H1 (cell line): ENCODE results near the gene LRR1. TPM values are rescaled to one million over a fixed set of nuclear protein-coding genes. Genes with fewer than 3 reads are reported as not detected.

Source experiments
- CTCF ChIA-PET: fragments of 300-600 bp; sonication (Branson Sonifier 250); formaldehyde crosslinking; loops from one replicate; lab custom pipeline; 2021; ENCODE audit not compliant: partially characterized antibody; lab: Charles Lee
- POLR2A ChIA-PET: fragments of 300-600 bp; sonication (Branson Sonifier 250); formaldehyde crosslinking; loops from one replicate; lab custom pipeline; 2021; ENCODE audit warnings: inconsistent platforms; ENCODE audit not compliant: partially characterized antibody; lab: Charles Lee
- DNase-seq, 2 experiments: peaks; one replicate each; pipeline versions ENCODE4 v3.0.0 to v3.0.0-alpha.2; 2010 to 2022; ENCODE audit warnings: low spot score in 2 of 2, low read depth in 1 of 2, mixed read lengths in 1 of 2
- FAIRE-seq: peaks from 2 replicates; lab custom pipeline; 2011; peaks lifted over from hg19 to GRCh38; lab: Jason Lieb, UNC
- H2AFZ ChIP-seq: 2 replicates; pipeline ENCODE4 v1.8.1; 2012; ENCODE audit warnings: low read length, inconsistent platforms
- H2AK5ac ChIP-seq: 2 replicates; pipeline ENCODE4 v1.6.1; 2013; ENCODE audit warnings: low read depth, low read length
- H2BK120ac ChIP-seq: replicated peaks from 2 replicates; pipeline ENCODE3; 2013; ENCODE audit warnings: low read depth, low read length, inconsistent platforms
- H2BK12ac ChIP-seq: 2 replicates; pipeline ENCODE4 v1.6.1; 2013; ENCODE audit warnings: low read depth, low read length
- H2BK15ac ChIP-seq: 2 replicates; pipeline ENCODE4 v1.6.1; 2013; ENCODE audit warnings: low read length
- H2BK20ac ChIP-seq: 2 replicates; pipeline ENCODE4 v1.6.1; 2013; ENCODE audit warnings: low read length
- H2BK5ac ChIP-seq: 2 replicates; pipeline ENCODE4 v1.6.1; 2013; ENCODE audit warnings: low read depth, low read length
- H3K14ac ChIP-seq: 2 replicates; pipeline ENCODE4 v1.6.1; 2013; ENCODE audit warnings: inconsistent platforms; ENCODE audit not compliant: insufficient read length
- H3K18ac ChIP-seq: 2 replicates; pipeline ENCODE4 v1.6.1; 2013; ENCODE audit warnings: low read length; ENCODE audit errors: extremely low read depth
- H3K23ac ChIP-seq: 2 replicates; pipeline ENCODE4 v1.6.1; 2013; ENCODE audit warnings: inconsistent platforms; ENCODE audit not compliant: insufficient read length
- H3K23me2 ChIP-seq: 2 replicates; pipeline ENCODE4 v1.6.1; 2013; ENCODE audit warnings: low read depth, low read length
- H3K27ac ChIP-seq: 2 replicates; pipeline ENCODE4 v1.6.1; 2011; ENCODE audit warnings: low read depth, low read length, inconsistent platforms
- H3K27me3 ChIP-seq, 4 experiments: replicated peaks in 1 of 4; 1 replicate in 1 of 4; 2 replicates in 3 of 4; pipeline versions ENCODE4 v1.6.1 to v1.8.1; 2011 to 2013; ENCODE audit warnings: low read length in 3 of 4, mild to moderate bottlenecking in 3 of 4, inconsistent platforms in 2 of 4, mixed read lengths in 2 of 4, moderate library complexity in 1 of 4; ENCODE audit not compliant: control insufficient read depth in 3 of 4, insufficient read depth in 3 of 4; ENCODE audit errors: extremely low read depth in 1 of 4
- H3K36me3 ChIP-seq, 4 experiments: 2 replicates each; pipeline versions ENCODE4 v1.6.1 to v1.8.1; 2011 to 2013; ENCODE audit warnings: mild to moderate bottlenecking in 4 of 4, low read length in 3 of 4, moderate library complexity in 2 of 4, control low read depth in 1 of 4, inconsistent platforms in 1 of 4; ENCODE audit not compliant: insufficient read depth in 4 of 4, control insufficient read depth in 2 of 4
- H3K4ac ChIP-seq: replicated peaks from 2 replicates; pipeline ENCODE3; 2013; ENCODE audit warnings: low read length, low read depth, mixed read lengths, inconsistent platforms; ENCODE audit not compliant: insufficient read length
- H3K4me1 ChIP-seq, 4 experiments: replicated peaks in 1 of 4; 1 replicate in 1 of 4; 2 replicates in 3 of 4; pipeline versions ENCODE4 v1.6.1 to v1.8.1; 2011 to 2013; ENCODE audit warnings: low read length in 3 of 4, inconsistent platforms in 2 of 4, mixed read lengths in 1 of 4; ENCODE audit not compliant: insufficient read depth in 4 of 4, control insufficient read depth in 3 of 4
- H3K4me2 ChIP-seq, 2 experiments: 2 replicates each; pipeline versions ENCODE4 v1.6.1 to v1.8.1; 2011 to 2013; ENCODE audit warnings: low read depth in 2 of 2, low read length in 2 of 2, control low read depth in 1 of 2, inconsistent platforms in 1 of 2, mild to moderate bottlenecking in 1 of 2; ENCODE audit not compliant: insufficient read depth in 1 of 2
- H3K4me3 ChIP-seq, 4 experiments: fragments of 200-600, 300-600 bp in 1 of 4; sonication (generic), shearing (Covaris generic), sonication (Bioruptor Twin) in 1 of 4; 2 replicates each; pipeline versions ENCODE4 v1.5.1 to v1.8.1; 2011 to 2016; ENCODE audit warnings: low read length in 4 of 4, low read depth in 3 of 4, control low read depth in 2 of 4, inconsistent platforms in 2 of 4, mild to moderate bottlenecking in 2 of 4, mixed read lengths in 1 of 4, moderate library complexity in 1 of 4; ENCODE audit not compliant: insufficient read depth in 2 of 4; ENCODE audit errors: extremely low read depth in 1 of 4
- H3K56ac ChIP-seq: replicated peaks from 2 replicates; pipeline ENCODE3; 2013; ENCODE audit warnings: low read depth, mild to moderate bottlenecking, mixed read lengths, low read length, inconsistent platforms; ENCODE audit not compliant: insufficient read length
- H3K79me1 ChIP-seq: 2 replicates; pipeline ENCODE4 v1.6.1; 2013; ENCODE audit warnings: low read depth, low read length, control low read depth
- H3K79me2 ChIP-seq, 2 experiments: 2 replicates each; pipeline versions ENCODE4 v1.6.1 to v1.8.1; 2012 to 2013; ENCODE audit warnings: low read length in 2 of 2, mild to moderate bottlenecking in 2 of 2, inconsistent platforms in 1 of 2; ENCODE audit not compliant: insufficient read depth in 2 of 2, control insufficient read depth in 1 of 2
- H3K9ac ChIP-seq, 4 experiments: replicated peaks in 1 of 4; 1 replicate in 1 of 4; 2 replicates in 3 of 4; pipeline versions ENCODE4 v1.6.1 to v1.8.1; 2011 to 2013; ENCODE audit warnings: low read depth in 3 of 4, low read length in 3 of 4, control low read depth in 2 of 4, mild to moderate bottlenecking in 2 of 4, moderate library complexity in 2 of 4, inconsistent platforms in 1 of 4; ENCODE audit errors: extremely low read depth in 1 of 4
- H3K9me3 ChIP-seq, 2 experiments: 2 replicates each; pipeline versions ENCODE4 v1.6.1 to v1.8.1; 2012 to 2013; ENCODE audit warnings: mild to moderate bottlenecking in 2 of 2, moderate library complexity in 2 of 2, control low read depth in 1 of 2, inconsistent platforms in 1 of 2, low read depth in 1 of 2, low read length in 1 of 2, mixed read lengths in 1 of 2; ENCODE audit not compliant: insufficient read depth in 2 of 2
- H4K20me1 ChIP-seq, 2 experiments: replicated peaks in 1 of 2; 2 replicates each; pipeline versions ENCODE3 to v1.8.1; 2011 to 2013; ENCODE audit warnings: inconsistent platforms in 2 of 2, low read length in 2 of 2, mild to moderate bottlenecking in 1 of 2; ENCODE audit not compliant: insufficient read depth in 2 of 2, control insufficient read depth in 1 of 2
- H4K5ac ChIP-seq: 2 replicates; pipeline ENCODE4 v1.6.1; 2013; ENCODE audit warnings: low read length, low read depth, mixed read lengths, inconsistent platforms; ENCODE audit not compliant: insufficient read length
- H4K8ac ChIP-seq: 2 replicates; pipeline ENCODE4 v1.8.0; 2013; ENCODE audit warnings: mild to moderate bottlenecking, moderate library complexity, low read length, inconsistent platforms; ENCODE audit not compliant: insufficient read depth; ENCODE audit errors: extremely low read depth
- H4K91ac ChIP-seq: replicated peaks from 2 replicates; pipeline ENCODE3; 2013; ENCODE audit warnings: low read length, mixed read lengths, inconsistent platforms; ENCODE audit not compliant: insufficient read length
- BCL11A ChIP-seq, 2 experiments: IDR thresholded peaks; one replicate each; pipeline ENCODE4 v1.6.1; 2011; ENCODE audit warnings: low read depth in 2 of 2, low read length in 2 of 2, mild to moderate bottlenecking in 2 of 2
- CREB1 ChIP-seq: IDR thresholded peaks from 2 replicates; pipeline ENCODE4 v1.6.1; 2012; ENCODE audit warnings: inconsistent platforms
- GTF2F1 ChIP-seq: IDR thresholded peaks from 2 replicates; pipeline ENCODE4 v1.6.1; 2012; ENCODE audit warnings: low read depth, low read length, improper control_type of control experiment, borderline replicate concordance
- ZNF274 ChIP-seq: IDR thresholded peaks from 2 replicates; pipeline ENCODE4 v1.7.0; 2012; ENCODE audit warnings: low read length, borderline replicate concordance; ENCODE audit errors: extremely low read depth
- WGBS, 2 experiments: shearing (Covaris generic) in 1 of 2; methylation state at CpG; one replicate each; pipeline versions ENCODE4 v1.1.6 to v1.1.7; 2013 to 2015; ENCODE audit warnings: low lambda C conversion rate in 2 of 2, mixed read lengths in 2 of 2, inconsistent platforms in 1 of 2, low coverage in 1 of 2, missing lambda C conversion rate in 1 of 2; ENCODE audit not compliant: insufficient replicate concordance in 2 of 2, insufficient coverage in 1 of 2, insufficient read length in 1 of 2; ENCODE audit errors: extremely low coverage in 1 of 2, missing lambda C conversion rate in 1 of 2; 5-methylcytosine and 5-hydroxymethylcytosine counted together
- polyA plus RNA-seq, 7 experiments: library from polyadenylated mRNA; depleted of rRNA in 3 of 7; stranded (reverse) in 5 of 7; unstranded in 2 of 7; fragments of >200 nt in 5 of 7; fragments of 200-250 nt in 2 of 7; gene quantifications; 1 replicate in 5 of 7; 2 replicates in 1 of 7; 4 replicates in 1 of 7; pipeline versions ENCODE4 v1.2.1 to v1.2.3, GENCODE V29; 2011 to 2013; ENCODE audit warnings: missing spikeins in 2 of 7, mixed read lengths in 2 of 7
- total RNA-seq: library from RNA; stranded (reverse); fragmentation: NEBNext Ultra II Directional; extraction: Animal tissue kit (Norgen Biotek cat#: 25700); gene quantifications from 2 replicates; pipeline ENCODE4 v1.2.1, GENCODE V29; 2021
- TF ChIP-seq, protein P1 (sequence below), 3 experiments: IDR thresholded peaks; 1 replicate in 2 of 3; 2 replicates in 1 of 3; pipeline versions ENCODE4 v1.5.1 to v1.6.1; 2011; ENCODE audit warnings: low read length in 3 of 3, mild to moderate bottlenecking in 3 of 3, inconsistent platforms in 2 of 3, low read depth in 1 of 3, moderate library complexity in 1 of 3; ENCODE audit not compliant: insufficient read depth in 1 of 3; ENCODE audit errors: control extremely low read depth in 1 of 3

The LRR1 gene
- total and polyA plus RNA-seq, 2 of the 8 experiments (the other 6 are each of a cell fraction or from before 2014, with no cell fraction given) = 30.7 to 37.5 TPM

GRCh38 chr14:49659526-49660455 is 61.1 kb downstream of the LRR1 start:
- DNase-seq (no peak), FAIRE-seq (no peak)
- TF ChIP-seq BCL11A (IDR thresholded peaks at IDR 0.05; ENCODE audit: low read depth in 2 of 2, low read length in 2 of 2) (no peak), ZNF274 (no peak), CREB1 (no peak), GTF2F1 (no peak)
- TF ChIP-seq, protein P1, sequence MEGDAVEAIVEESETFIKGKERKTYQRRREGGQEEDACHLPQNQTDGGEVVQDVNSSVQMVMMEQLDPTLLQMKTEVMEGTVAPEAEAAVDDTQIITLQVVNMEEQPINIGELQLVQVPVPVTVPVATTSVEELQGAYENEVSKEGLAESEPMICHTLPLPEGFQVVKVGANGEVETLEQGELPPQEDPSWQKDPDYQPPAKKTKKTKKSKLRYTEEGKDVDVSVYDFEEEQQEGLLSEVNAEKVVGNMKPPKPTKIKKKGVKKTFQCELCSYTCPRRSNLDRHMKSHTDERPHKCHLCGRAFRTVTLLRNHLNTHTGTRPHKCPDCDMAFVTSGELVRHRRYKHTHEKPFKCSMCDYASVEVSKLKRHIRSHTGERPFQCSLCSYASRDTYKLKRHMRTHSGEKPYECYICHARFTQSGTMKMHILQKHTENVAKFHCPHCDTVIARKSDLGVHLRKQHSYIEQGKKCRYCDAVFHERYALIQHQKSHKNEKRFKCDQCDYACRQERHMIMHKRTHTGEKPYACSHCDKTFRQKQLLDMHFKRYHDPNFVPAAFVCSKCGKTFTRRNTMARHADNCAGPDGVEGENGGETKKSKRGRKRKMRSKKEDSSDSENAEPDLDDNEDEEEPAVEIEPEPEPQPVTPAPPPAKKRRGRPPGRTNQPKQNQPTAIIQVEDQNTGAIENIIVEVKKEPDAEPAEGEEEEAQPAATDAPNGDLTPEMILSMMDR (IDR thresholded peaks at IDR 0.05; ENCODE audit: control extremely low read depth in 1 of 3, insufficient read depth in 1 of 3, low read depth in 1 of 3, low read length in 3 of 3) = no peak

More at GRCh38 chr14:49659526-49660455, 61.1 kb downstream of the LRR1 start:
- no peak overlapping the region for H3K18ac ChIP-seq
- ChIA-PET CTCF (no interaction called here), POLR2A (interaction anchor here (1.7 kb wide), 1 partner anchor 26 kb away, joined by 5 read pairs; no protein-coding TSS in a partner anchor)
- H3K23ac ChIP-seq = no peak overlapping the region
- no peak overlapping the region for H2BK5ac ChIP-seq
- no peak overlapping the region for H4K8ac ChIP-seq
- no peak overlapping the region for H4K91ac ChIP-seq
- no peak overlapping the region for H2BK15ac ChIP-seq
- H3K79me1 ChIP-seq = no peaks in the 10 kb centered on the region
- H3K4me1 ChIP-seq = no peaks in the 10 kb centered on the region
- no peak overlapping the region for H4K5ac ChIP-seq
- H3K56ac ChIP-seq = no peak overlapping the region
- H3K4me2 ChIP-seq = no peak overlapping the region
- H2BK120ac ChIP-seq = no peak overlapping the region
- no peak overlapping the region for H2BK12ac ChIP-seq
- H3K27me3 ChIP-seq = no peaks in the 10 kb centered on the region
- no peaks in the 10 kb centered on the region for H3K23me2 ChIP-seq
- no peak overlapping the region for H3K4me3 ChIP-seq
- no peak overlapping the region for H2AFZ ChIP-seq
- no peaks in the 10 kb centered on the region for H3K79me2 ChIP-seq
- 87% methylated on average over 2 of the region's 2 CpGs; no CpG with 5 or more reads in 1 of the 2 experiments for WGBS, 2 experiments
- H3K9ac ChIP-seq = no peak overlapping the region
- H2AK5ac ChIP-seq = no peak overlapping the region
- no peak overlapping the region for H3K14ac ChIP-seq
- H3K4ac ChIP-seq = no peak overlapping the region
- H2BK20ac ChIP-seq = no peak overlapping the region
- peaks cover 0 to 12% (median 5%) of the 10 kb centered on the region in 4 experiments; a peak in 4 of 8 replicates for H3K36me3 ChIP-seq
- no peak overlapping the region for H3K27ac ChIP-seq
- H4K20me1 ChIP-seq = no peaks in the 10 kb centered on the region
- H3K9me3 ChIP-seq = no peaks in the 10 kb centered on the region
